AG04449 (cell line): ENCODE data around the gene CDS1.

Source experiments
- CTCF ChIA-PET: fragments of 350-600 bp; formaldehyde crosslinking; extraction: SDS; loops from one replicate; lab custom pipeline; 2021; ENCODE audit warnings: antibody characterized with exemption; lab: Yijun Ruan, JAX
- POLR2A ChIA-PET: fragments of 400-600, 350-600 bp; formaldehyde crosslinking; extraction: SDS; loops from one replicate; lab custom pipeline; 2020; ENCODE audit warnings: antibody characterized with exemption, inconsistent platforms; lab: Yijun Ruan, JAX
- DNase-seq: peaks from one replicate; pipeline ENCODE4 v3.0.0-alpha.2; 2010; ENCODE audit warnings: low read depth, low spot score
- H3K4me3 ChIP-seq: 2 replicates; pipeline ENCODE4 v1.5.1; 2011; ENCODE audit warnings: low read depth, mild to moderate bottlenecking, control low read depth, low read length
- TF ChIP-seq, protein P1 (sequence below): IDR thresholded peaks from one replicate; pipeline ENCODE4 v1.5.1; 2011; ENCODE audit warnings: mild to moderate bottlenecking, moderate library complexity, low read length, control low read depth, inconsistent platforms; ENCODE audit not compliant: insufficient read depth; ENCODE audit errors: missing control alignments

Gene CDS1

DNA sequence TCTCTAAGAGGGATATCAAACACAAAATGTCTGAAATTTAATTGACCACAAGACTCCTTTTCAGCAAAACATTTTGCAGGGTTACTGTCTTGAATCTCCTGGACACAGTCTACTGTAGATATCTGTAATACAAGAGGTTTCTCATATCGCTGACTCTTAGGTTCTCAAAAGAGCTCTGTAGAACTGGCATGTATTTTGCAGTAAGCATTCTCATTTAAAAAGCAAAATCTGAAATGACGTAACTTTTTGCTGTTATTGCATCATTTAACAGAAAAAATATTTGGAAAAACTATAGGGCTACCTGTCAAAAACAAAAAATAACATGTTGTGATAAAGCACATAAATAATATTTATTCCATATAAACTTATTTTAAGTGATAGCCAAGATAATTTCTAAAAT, 114.2 kb downstream of the CDS1 start:
- ChIA-PET CTCF (interaction anchor here (1.2 kb wide), 1 partner anchor 11 kb away, joined by 3 read pairs; no protein-coding TSS in a partner anchor), POLR2A (no interaction called here)
- DNase-seq = no peak
- TF ChIP-seq, protein P1, sequence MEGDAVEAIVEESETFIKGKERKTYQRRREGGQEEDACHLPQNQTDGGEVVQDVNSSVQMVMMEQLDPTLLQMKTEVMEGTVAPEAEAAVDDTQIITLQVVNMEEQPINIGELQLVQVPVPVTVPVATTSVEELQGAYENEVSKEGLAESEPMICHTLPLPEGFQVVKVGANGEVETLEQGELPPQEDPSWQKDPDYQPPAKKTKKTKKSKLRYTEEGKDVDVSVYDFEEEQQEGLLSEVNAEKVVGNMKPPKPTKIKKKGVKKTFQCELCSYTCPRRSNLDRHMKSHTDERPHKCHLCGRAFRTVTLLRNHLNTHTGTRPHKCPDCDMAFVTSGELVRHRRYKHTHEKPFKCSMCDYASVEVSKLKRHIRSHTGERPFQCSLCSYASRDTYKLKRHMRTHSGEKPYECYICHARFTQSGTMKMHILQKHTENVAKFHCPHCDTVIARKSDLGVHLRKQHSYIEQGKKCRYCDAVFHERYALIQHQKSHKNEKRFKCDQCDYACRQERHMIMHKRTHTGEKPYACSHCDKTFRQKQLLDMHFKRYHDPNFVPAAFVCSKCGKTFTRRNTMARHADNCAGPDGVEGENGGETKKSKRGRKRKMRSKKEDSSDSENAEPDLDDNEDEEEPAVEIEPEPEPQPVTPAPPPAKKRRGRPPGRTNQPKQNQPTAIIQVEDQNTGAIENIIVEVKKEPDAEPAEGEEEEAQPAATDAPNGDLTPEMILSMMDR = no peak
- no peak overlapping the region for H3K4me3 ChIP-seq

DNA sequence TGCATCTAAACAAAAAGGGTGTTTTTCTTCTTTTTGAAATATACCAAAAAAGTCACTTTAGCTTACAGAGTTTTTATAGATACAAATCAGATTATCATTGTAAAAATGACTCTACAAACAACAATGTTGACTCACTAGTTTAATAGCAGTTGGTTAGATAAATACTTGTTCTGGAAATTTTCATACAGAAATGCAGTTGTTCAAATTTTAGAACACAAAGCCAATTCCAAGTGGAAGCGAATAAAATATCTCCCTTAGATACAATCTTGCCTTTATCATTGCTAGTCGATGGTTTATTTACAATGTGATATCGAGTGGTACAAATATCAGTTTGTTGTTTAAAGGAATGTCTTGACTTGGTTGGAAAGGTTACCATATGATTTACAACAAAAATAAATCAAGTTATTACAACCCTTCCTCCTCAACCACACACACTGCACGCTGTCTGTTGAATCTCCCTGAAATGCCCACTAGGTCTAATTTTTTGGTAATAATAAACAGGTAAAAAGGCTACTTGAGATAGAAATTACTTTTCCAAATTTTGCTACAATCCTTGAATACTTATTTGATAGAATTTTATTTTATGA, 114.8 kb downstream of the CDS1 start:
- no peak for DNase-seq
- ChIA-PET POLR2A (no interaction called here), CTCF (interaction anchor here (1.2 kb wide), 1 partner anchor 12 kb away, joined by 3 read pairs; no protein-coding TSS in a partner anchor)

DNA sequence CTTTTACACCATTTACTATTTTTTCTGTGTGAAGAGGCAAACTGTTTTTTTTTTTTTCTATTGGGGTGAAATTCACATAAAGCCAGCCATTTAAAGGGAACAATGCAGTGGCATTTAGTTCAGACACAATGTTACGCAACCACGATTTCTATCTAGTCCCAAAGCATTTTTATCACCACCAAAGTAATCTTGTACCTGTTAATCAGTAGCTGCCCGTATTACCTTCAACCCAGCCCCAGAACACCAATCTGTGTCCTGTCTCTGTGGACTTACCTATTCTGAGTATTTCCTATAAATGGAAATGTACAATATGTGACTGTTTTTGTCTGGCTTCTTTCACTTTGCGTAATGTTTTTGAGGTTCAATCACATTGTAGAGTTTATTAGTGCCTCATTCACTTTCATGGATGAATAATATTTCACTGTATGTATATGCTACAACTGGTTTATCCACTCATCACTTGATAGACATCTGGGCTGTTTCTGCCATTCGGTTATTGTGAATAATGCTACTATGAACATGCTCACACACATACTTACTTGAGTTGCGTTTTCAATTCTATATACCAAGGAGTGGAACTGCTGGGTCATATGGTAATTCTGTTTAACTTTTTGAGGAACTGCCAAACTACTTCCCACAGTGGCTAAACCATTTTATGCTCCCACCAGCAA, 116.2 kb downstream of the CDS1 start:
- POLR2A ChIA-PET = no interaction called here
- CTCF ChIA-PET = no interaction called here
- TF ChIP-seq, protein P1 = no peak
- no peak for DNase-seq
- no peak overlapping the region for H3K4me3 ChIP-seq

More for the DNA sequence above, 114.8 kb downstream of the CDS1 start:
- no peak overlapping the region for H3K4me3 ChIP-seq
- TF ChIP-seq, protein P1 = no peak
